Esophagus muscularis mucosa (tissue), 3 donors: Measurements from ENCODE around the gene S100A3.

Experiments
- CTCF ChIP-seq, 3 experiments: fragments of 200-600 bp in 2 of 3; fragments of 450-650 bp in 1 of 3; sonication (generic) in 2 of 3; IDR thresholded peaks; one replicate each; pipeline ENCODE4 v1.5.1; 2017 to 2019; ENCODE audit warnings: antibody characterized with exemption in 3 of 3, mild to moderate bottlenecking in 2 of 3, moderate library complexity in 1 of 3
- POLR2A ChIP-seq: fragments of 450-650 bp; IDR thresholded peaks from one replicate; pipeline ENCODE4 v1.6.1; 2017; ENCODE audit warnings: antibody characterized with exemption, moderate library complexity, mild to moderate bottlenecking, low read depth

- no peak for TF ChIP-seq POLR2A
- TF ChIP-seq CTCF (IDR thresholded peaks at IDR 0.05): no peak
Measured at GRCh38 chr1:153569465-153569864, 20.4 kb upstream of the S100A3 start.
